ENCODE data around the gene FAM186B.
A peak's percentile ranks its signal among the peaks of the same experiment; 100 is the strongest.
"Not testable (repeated sequence)": the region's sequence is repeated elsewhere in the genome, so short reads cannot be mapped to it uniquely, and the experiment has no call there.

FAM186B gene

GRCh38 chr12:49612210-49612609 lies 6.8 kb upstream of the FAM186B start:
- DNase-seq (ENCODE audit: low read depth in 2 of 2, low spot score in 1 of 2), result no peak

GRCh38 chr12:49610785-49611184 lies 5.3 kb upstream of the FAM186B start:
- DNase-seq (ENCODE audit: low read depth in 2 of 2, low spot score in 1 of 2), result not testable (repeated sequence)

- DNase-seq (ENCODE audit: low read depth in 2 of 2, low spot score in 1 of 2), result no peak
Observed at GRCh38 chr12:49609875-49610154, 4.4 kb upstream of the FAM186B start.

- DNase-seq (ENCODE audit: low read depth in 2 of 2, low spot score in 1 of 2), result no peak
Observed at GRCh38 chr12:49609059-49609874, 3.8 kb upstream of the FAM186B start.

GRCh38 chr12:49604856-49605255 lies 583 bp downstream of the FAM186B start:
- no peak for DNase-seq (ENCODE audit: low read depth in 2 of 2, low spot score in 1 of 2)

GRCh38 chr12:49603721-49604120 lies 1.7 kb downstream of the FAM186B start:
- no peak for DNase-seq (ENCODE audit: low read depth in 2 of 2, low spot score in 1 of 2)

- DNase-seq (ENCODE audit: low read depth in 2 of 2, low spot score in 1 of 2), result no peak
Observed at GRCh38 chr12:49599961-49600360, 5.5 kb downstream of the FAM186B start.

GRCh38 chr12:49598527-49598926 lies 6.9 kb downstream of the FAM186B start:
- DNase-seq (ENCODE audit: low read depth in 2 of 2, low spot score in 1 of 2), result no peak

- no peak for DNase-seq (ENCODE audit: low read depth in 2 of 2, low spot score in 1 of 2)
Observed at GRCh38 chr12:49588721-49589516, 16.5 kb downstream of the FAM186B start.

GRCh38 chr12:49588281-49588680 lies 17.2 kb downstream of the FAM186B start:
- DNase-seq (ENCODE audit: low read depth in 2 of 2, low spot score in 1 of 2), result no peak

GRCh38 chr12:49587174-49587908 lies 18.1 kb downstream of the FAM186B start:
- no peak for DNase-seq (ENCODE audit: low read depth in 2 of 2, low spot score in 1 of 2)

GRCh38 chr12:49585477-49586459 lies 19.7 kb downstream of the FAM186B start:
- DNase-seq (ENCODE audit: low read depth in 2 of 2, low spot score in 1 of 2), result no peak

GRCh38 chr12:49584591-49584990 lies 20.8 kb downstream of the FAM186B start:
- DNase-seq (ENCODE audit: low read depth in 2 of 2, low spot score in 1 of 2), result no peak

- DNase-seq (ENCODE audit: low read depth in 2 of 2, low spot score in 1 of 2), result no peak
Observed at GRCh38 chr12:49583366-49584094, 21.9 kb downstream of the FAM186B start.

GRCh38 chr12:49582850-49583249 lies 22.6 kb downstream of the FAM186B start:
- no peak for DNase-seq (ENCODE audit: low read depth in 2 of 2, low spot score in 1 of 2)

- no peak for DNase-seq (ENCODE audit: low read depth in 2 of 2, low spot score in 1 of 2)
Observed at GRCh38 chr12:49582201-49582600, 23.2 kb downstream of the FAM186B start.

GRCh38 chr12:49580572-49581535 lies 24.6 kb downstream of the FAM186B start:
- peak in 1 of 2 donors; percentile 27 for DNase-seq (ENCODE audit: low read depth in 2 of 2, low spot score in 1 of 2)

- no peak for DNase-seq (ENCODE audit: low read depth in 2 of 2, low spot score in 1 of 2)
Observed at GRCh38 chr12:49578471-49579112, 26.8 kb downstream of the FAM186B start.
